ENCODE results near the gene SSRP1. TPM values are rescaled to one million over a fixed set of nuclear protein-coding genes. Genes with fewer than 3 reads are reported as not detected.

SSRP1 gene
- total and polyA plus RNA-seq, 2 experiments from 2014 or later, result 205 to 216 TPM

DNA sequence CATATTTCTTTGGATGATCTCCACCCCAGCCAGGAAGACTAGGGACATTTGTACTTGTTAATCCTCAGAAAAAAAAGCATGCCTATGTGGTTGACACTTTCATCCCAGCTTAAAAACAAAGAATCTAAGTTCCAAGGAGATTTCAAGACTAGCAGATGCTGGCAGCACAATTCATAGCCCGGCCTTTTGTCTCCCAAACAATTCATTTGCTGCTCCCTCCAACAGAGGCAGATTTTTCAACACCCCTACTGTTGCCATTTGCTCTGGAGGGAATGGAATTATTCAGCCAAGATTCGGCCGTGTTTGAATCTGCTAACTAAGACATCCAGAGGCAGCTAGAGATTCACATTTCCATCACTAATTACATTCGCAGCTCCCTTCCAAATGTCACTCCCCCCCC is 17.8 kb upstream of the SSRP1 start:
- H3K4me1 ChIP-seq (ENCODE audit: insufficient read depth), result peaks cover 11% of the 10 kb centered on the region; the same call in 1 of the 2 replicates
- 0 out of 2 replicates have a peak, but pooled peaks cover 3% of the 10 kb centered on the region for H3F3A ChIP-seq (replicated peaks; ENCODE audit: low read depth)
- Mint-ChIP-seq H3K4me3 (no peak overlapping the region), H3K36me3 (ENCODE audit: low read depth) (no peaks in the 10 kb centered on the region; the same call in 2 of the 3 replicates), H3K27ac (no peak overlapping the region), H3K4me1 (peaks cover 11% of the 10 kb centered on the region; the same call in 2 of the 3 replicates), H3K9me3 (peaks cover 6% of the 10 kb centered on the region), H3K27me3 (ENCODE audit: insufficient read depth, low read depth, poor library complexity) (peaks cover 16% of the 10 kb centered on the region)
- no peak overlapping the region for H3K4me3 ChIP-seq
- no peak overlapping the region for H3K4me2 ChIP-seq
- DNase-seq (ENCODE audit: low spot score) (no peak), ATAC-seq (no peak)
- H3K27me3 ChIP-seq (ENCODE audit: insufficient read depth), result no peaks in the 10 kb centered on the region
- no peak overlapping the region for H3K27ac ChIP-seq (ENCODE audit: low read depth)
- peak overlapping the region; percentile 82 for H2AFZ ChIP-seq
- H3K79me2 ChIP-seq (replicated peaks; ENCODE audit: insufficient read depth), result no peaks in the 10 kb centered on the region
- H3K36me3 ChIP-seq (ENCODE audit: insufficient read depth), result no peaks in the 10 kb centered on the region
- TF ChIP-seq, protein P1, sequence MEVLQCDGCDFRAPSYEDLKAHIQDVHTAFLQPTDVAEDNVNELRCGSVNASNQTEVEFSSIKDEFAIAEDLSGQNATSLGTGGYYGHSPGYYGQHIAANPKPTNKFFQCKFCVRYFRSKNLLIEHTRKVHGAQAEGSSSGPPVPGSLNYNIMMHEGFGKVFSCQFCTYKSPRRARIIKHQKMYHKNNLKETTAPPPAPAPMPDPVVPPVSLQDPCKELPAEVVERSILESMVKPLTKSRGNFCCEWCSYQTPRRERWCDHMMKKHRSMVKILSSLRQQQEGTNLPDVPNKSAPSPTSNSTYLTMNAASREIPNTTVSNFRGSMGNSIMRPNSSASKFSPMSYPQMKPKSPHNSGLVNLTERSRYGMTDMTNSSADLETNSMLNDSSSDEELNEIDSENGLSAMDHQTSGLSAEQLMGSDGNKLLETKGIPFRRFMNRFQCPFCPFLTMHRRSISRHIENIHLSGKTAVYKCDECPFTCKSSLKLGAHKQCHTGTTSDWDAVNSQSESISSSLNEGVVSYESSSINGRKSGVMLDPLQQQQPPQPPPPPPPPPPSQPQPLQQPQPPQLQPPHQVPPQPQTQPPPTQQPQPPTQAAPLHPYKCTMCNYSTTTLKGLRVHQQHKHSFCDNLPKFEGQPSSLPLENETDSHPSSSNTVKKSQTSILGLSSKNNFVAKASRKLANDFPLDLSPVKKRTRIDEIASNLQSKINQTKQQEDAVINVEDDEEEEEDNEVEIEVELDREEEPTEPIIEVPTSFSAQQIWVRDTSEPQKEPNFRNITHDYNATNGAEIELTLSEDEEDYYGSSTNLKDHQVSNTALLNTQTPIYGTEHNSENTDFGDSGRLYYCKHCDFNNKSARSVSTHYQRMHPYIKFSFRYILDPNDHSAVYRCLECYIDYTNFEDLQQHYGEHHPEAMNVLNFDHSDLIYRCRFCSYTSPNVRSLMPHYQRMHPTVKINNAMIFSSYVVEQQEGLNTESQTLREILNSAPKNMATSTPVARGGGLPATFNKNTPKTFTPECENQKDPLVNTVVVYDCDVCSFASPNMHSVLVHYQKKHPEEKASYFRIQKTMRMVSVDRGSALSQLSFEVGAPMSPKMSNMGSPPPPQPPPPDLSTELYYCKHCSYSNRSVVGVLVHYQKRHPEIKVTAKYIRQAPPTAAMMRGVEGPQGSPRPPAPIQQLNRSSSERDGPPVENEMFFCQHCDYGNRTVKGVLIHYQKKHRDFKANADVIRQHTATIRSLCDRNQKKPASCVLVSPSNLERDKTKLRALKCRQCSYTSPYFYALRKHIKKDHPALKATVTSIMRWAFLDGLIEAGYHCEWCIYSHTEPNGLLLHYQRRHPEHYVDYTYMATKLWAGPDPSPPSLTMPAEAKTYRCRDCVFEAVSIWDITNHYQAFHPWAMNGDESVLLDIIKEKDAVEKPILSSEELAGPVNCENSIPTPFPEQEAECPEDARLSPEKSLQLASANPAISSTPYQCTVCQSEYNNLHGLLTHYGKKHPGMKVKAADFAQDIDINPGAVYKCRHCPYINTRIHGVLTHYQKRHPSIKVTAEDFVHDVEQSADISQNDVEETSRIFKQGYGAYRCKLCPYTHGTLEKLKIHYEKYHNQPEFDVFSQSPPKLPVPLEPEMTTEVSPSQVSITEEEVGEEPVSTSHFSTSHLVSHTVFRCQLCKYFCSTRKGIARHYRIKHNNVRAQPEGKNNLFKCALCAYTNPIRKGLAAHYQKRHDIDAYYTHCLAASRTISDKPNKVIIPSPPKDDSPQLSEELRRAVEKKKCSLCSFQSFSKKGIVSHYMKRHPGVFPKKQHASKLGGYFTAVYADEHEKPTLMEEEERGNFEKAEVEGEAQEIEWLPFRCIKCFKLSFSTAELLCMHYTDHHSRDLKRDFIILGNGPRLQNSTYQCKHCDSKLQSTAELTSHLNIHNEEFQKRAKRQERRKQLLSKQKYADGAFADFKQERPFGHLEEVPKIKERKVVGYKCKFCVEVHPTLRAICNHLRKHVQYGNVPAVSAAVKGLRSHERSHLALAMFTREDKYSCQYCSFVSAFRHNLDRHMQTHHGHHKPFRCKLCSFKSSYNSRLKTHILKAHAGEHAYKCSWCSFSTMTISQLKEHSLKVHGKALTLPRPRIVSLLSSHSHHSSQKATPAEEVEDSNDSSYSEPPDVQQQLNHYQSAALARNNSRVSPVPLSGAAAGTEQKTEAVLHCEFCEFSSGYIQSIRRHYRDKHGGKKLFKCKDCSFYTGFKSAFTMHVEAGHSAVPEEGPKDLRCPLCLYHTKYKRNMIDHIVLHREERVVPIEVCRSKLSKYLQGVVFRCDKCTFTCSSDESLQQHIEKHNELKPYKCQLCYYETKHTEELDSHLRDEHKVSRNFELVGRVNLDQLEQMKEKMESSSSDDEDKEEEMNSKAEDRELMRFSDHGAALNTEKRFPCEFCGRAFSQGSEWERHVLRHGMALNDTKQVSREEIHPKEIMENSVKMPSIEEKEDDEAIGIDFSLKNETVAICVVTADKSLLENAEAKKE (CRISPR knock-in tag; IDR thresholded peaks at IDR 0.05), result no peak
- H3K9me2 ChIP-seq (ENCODE audit: insufficient read depth), result no peaks in the 10 kb centered on the region
- no peaks in the 10 kb centered on the region for H4K20me1 ChIP-seq (replicated peaks; ENCODE audit: insufficient read depth)

DNA sequence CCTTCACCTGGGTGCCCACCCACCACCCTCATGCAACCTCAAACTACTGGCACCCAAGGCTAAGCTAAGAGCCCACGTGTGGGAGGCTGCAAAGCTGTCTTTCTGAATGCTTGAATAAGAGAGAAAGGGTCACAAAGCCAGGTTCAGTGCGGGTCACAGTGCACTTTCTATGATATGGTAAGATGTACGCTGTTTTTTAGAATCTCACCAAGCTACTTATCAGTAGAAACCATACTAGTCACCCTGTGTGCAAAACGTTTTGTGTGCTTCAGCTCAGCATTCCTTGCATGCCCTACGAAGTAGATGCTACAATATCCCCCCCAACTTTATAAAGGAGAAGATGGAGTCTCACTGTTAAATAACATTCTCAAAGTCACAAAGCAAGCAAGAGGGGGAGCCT is 17.3 kb upstream of the SSRP1 start:
- ATAC-seq (no peak), DNase-seq (ENCODE audit: low spot score) (no peak)
- Mint-ChIP-seq H3K36me3 (ENCODE audit: low read depth) (no peaks in the 10 kb centered on the region; the same call in 2 of the 3 replicates), H3K27ac (no peak overlapping the region), H3K4me1 (peaks cover 11% of the 10 kb centered on the region; the same call in 2 of the 3 replicates), H3K9me3 (peaks cover 6% of the 10 kb centered on the region), H3K27me3 (ENCODE audit: insufficient read depth, low read depth, poor library complexity) (peaks cover 19% of the 10 kb centered on the region), H3K4me3 (no peak overlapping the region)
- no peak overlapping the region for H3K27ac ChIP-seq (ENCODE audit: low read depth)
- TF ChIP-seq CREB1 (CRISPR knock-in tag; IDR thresholded peaks at IDR 0.05; ENCODE audit: low read depth), result no peak
- TF ChIP-seq STAT1 (IDR thresholded peaks at IDR 0.05; ENCODE audit: unreplicated experiment), result no peak
- TF ChIP-seq JUNB (IDR thresholded peaks at IDR 0.05; ENCODE audit: unreplicated experiment), result no peak
- TF ChIP-seq, protein P1 (CRISPR knock-in tag; IDR thresholded peaks at IDR 0.05), result no peak
- TF ChIP-seq EZH2phosphoT487 (IDR thresholded peaks at IDR 0.05; ENCODE audit: unreplicated experiment), result no peak
- no peak for TF ChIP-seq EZH2 (IDR thresholded peaks at IDR 0.05; ENCODE audit: low read depth, unreplicated experiment)
- no peaks in the 10 kb centered on the region for H3K27me3 ChIP-seq (ENCODE audit: insufficient read depth)
- peaks cover 11% of the 10 kb centered on the region; the same call in 1 of the 2 replicates for H3K4me1 ChIP-seq (ENCODE audit: insufficient read depth)
- H3K9me2 ChIP-seq (ENCODE audit: insufficient read depth), result no peaks in the 10 kb centered on the region
- no peak overlapping the region for H3K4me2 ChIP-seq
- no peaks in the 10 kb centered on the region for H3K79me2 ChIP-seq (replicated peaks; ENCODE audit: insufficient read depth)
- H2AFZ ChIP-seq, result peak overlapping the region; percentile 82
- no peak overlapping the region for H3K4me3 ChIP-seq
- no peaks in the 10 kb centered on the region for H4K20me1 ChIP-seq (replicated peaks; ENCODE audit: insufficient read depth)
- no peaks in the 10 kb centered on the region for H3K36me3 ChIP-seq (ENCODE audit: insufficient read depth)
- 0 out of 2 replicates have a peak, but pooled peaks cover 3% of the 10 kb centered on the region for H3F3A ChIP-seq (replicated peaks; ENCODE audit: low read depth)
